ENCODE data around the gene TBC1D10A.

- TF ChIP-seq CTCF (conservative IDR thresholded peaks at IDR 0.05 in 1 of 2, IDR thresholded peaks at IDR 0.05 in 1 of 2; ENCODE audit: extremely low read depth in 1 of 2, insufficient read depth in 1 of 2, low read depth in 1 of 2, low read length in 2 of 2), result no peak
- TF ChIP-seq EZH2 (IDR thresholded peaks at IDR 0.05; ENCODE audit: borderline replicate concordance, low read length), result no peak
These were observed 2.6 kb downstream of the TBC1D10A start for GRCh38 chr22:30324014-30324730.

Data from mammary epithelial cell (primary cell).